Cortex of kidney (tissue), 1 donor: Measurements from ENCODE around the gene CYTH4.
"Not testable (repeated sequence)": the region's sequence is repeated elsewhere in the genome, so short reads cannot be mapped to it uniquely, and the experiment has no call there.

Experiments
- DNase-seq: peaks from one replicate; lab custom pipeline; 2025; lab: John Stamatoyannopoulos, UW

Gene CYTH4

DNA sequence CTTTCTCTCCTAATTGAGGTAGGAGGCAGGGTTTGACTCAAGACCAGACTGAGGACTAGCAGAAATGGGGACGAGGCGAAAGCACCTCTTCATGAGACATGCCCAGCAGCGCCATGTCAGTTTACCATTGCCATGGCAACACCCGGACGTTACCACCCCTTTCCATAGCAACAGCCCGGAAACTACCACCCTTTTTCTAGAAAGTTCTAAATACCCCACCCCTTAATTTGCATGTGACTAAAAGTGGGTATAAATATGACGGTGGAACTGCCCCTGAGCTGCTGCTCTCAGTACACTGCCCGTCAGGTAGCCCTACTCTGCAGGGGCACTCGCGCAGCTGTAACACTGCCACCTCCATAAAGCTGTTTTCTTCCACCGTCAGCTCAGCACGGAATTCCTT, 32.3 kb upstream of the CYTH4 start:
- no peak for DNase-seq

DNA sequence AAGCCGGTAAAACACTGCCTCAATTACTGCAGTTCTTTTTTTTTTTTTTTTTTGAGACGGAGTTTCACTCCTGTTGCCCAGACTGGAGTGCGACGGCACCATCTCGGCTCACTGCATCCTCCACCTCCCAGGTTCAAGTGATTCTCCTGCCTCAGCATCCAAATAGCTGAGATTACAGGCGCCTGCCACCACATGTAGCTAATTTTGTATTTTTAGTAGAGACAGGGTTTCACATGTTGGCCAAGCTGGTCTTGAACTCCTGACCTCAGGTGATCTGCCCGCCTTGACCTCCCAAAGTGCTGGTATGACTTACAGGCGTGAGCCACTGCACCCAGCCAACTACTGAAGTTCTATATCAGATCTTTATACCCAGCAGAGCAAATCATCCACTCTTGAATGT, 30.5 kb upstream of the CYTH4 start:
- DNase-seq = not testable (repeated sequence)

DNA sequence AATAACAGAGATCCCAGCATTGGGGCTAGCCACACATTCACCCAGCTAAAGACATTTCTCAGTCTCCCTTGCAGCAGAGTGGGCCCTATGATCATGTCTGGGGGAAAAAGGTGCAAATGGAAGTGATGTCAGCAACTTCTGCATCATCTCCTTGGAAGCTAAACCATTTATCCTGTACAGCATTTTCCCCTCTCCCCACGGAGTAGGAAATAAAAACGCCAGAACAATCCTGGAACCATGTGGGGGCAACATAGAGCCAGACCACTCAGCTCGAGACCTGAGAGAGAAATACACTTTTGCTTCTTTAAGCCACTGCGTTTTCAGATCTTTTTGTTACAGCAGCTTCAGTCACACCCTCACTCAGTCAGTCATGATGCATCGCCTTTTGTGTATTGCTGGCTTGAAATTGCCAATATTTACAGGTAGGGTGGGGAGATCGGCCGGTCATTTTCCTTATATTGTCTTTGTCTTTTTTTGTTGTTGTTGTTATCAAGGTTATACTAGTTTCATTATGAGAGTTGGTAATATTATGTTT, 29.1 kb upstream of the CYTH4 start:
- no peak for DNase-seq

DNA sequence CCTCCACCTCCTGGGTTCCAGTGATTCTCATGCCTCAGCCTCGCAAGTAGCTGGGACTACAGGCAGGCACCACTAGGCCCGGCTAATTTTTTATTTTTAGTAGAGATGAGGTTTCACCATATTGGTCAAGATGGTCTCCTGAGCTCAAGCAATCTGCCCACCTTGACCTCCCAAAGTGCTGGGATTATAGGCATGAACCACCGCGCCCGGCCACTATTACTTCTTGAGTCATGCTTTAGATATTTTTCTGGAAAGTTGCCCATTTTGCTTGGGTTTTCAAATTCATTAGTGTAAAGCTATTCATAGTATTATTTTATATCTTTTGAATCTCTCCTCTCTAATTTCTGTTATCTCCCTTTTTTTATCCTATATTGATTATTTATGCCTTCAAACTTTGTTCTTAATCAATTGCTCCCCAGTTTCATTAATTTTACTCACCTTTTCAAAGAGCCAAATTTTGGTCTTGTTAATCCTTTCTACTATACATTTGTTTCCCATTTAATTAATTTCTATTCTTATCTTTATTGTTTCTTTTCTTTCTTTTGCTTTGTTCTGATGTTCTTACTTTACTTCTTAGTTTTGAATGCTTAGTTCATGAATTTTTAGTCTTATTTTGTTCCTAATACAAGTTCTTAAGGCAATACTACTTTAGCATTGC, 28.0 kb upstream of the CYTH4 start:
- no peak for DNase-seq

DNA sequence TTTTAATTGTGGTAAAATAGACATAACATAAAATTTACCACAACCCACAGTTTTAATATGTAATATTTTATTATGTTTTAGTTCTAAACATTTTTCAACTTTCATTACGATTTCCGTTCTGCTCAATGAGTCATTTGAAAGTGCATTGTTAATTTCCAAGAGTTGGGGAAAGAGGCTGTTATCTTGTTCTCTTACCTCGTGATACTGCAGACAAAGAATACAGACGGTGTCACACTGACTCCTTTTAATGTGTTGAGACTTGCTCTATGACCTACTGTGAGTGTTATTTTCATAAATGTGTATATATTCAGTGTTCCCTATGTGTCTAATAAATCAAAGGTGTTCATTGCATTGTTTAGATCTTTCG, 27.5 kb upstream of the CYTH4 start:
- no peak for DNase-seq

DNA sequence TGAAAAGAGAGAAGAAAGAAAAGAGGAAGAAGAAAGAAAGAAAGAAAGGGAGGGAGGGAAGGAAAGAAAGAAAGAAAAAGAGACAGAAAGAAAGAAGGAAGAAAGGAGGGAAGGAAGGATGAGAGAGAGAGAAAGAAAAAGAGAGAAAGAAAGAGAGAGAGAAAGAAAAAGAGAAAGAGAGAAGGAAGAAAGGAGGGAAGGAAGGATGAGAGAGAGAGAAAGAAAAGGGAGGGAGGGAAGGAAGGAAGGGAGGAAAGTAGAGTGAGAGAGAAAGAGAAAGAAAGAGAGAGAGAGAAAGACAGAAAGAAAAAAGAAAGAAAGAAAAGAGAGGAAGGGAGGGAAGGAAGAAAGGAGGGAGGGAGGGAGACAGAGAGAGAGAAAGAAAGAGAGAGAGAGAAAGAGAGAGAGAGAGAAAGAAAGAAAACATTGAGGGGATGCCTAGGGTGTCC, 26.7 kb upstream of the CYTH4 start:
- DNase-seq = no peak

DNA sequence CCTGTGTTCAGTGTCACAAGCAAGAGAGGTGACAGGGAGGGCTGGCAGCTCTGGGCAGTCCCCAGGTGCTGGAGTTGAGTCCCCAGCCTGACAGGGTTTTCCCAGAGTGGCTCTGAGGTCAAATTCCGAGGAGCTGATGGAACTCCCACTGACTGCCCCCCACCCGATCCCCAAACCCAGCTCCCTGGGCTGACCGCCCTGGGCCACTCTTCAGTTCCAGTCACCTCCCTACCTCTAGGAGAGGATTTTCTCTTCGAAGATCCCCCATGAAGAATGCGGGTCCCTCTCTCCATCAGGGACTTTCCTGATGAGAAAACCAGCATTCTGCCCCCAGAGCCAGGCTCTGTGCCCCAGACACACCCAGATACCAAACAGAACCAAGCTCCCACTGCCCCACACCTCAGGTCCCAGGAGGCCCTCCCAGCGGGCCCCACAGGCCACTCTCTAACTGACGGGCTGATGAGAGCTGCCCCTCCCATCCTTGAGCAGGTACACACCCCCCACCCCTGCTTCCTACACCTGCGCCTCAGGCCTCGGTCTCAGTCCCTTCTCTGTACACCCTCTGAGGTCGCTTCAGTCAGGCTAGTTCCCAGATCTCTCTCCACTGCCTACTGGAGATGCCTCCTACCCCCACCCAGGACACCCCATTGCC, 26.1 kb upstream of the CYTH4 start:
- no peak for DNase-seq

DNA sequence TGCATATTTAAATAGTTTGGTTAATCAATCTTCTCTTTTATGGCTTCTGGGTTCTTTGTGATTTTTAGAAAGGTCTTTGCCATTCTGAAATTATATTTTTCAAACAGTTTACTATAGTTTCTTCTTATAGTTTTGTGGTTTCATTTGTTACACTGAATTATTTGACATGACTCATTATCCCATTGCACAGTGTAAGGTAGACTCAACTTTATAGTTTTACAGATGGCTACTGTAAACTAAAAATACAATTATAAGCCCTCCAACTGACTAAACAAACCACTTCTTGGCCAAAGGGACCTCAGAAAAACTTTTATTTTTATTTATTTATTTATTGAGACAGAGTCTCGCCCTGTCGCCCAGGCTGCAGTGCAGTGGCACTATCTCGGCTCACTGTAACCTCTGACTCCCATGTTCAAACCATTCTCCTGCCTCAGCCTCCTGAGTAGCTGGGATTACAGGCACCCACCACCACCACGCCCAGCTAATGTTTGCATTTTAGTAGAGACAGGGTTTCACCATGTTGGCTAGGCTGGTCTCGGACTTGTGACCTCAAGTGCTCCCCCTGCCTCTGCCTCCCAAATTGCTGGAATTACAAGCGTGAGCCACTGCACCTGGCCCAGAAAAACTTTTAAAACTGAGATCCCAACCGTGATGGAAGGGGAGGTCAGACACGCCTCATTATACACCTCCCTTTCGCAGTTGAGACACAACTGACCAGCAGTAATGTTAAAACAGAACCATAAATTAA, 24.1 kb upstream of the CYTH4 start:
- DNase-seq = no peak

DNA sequence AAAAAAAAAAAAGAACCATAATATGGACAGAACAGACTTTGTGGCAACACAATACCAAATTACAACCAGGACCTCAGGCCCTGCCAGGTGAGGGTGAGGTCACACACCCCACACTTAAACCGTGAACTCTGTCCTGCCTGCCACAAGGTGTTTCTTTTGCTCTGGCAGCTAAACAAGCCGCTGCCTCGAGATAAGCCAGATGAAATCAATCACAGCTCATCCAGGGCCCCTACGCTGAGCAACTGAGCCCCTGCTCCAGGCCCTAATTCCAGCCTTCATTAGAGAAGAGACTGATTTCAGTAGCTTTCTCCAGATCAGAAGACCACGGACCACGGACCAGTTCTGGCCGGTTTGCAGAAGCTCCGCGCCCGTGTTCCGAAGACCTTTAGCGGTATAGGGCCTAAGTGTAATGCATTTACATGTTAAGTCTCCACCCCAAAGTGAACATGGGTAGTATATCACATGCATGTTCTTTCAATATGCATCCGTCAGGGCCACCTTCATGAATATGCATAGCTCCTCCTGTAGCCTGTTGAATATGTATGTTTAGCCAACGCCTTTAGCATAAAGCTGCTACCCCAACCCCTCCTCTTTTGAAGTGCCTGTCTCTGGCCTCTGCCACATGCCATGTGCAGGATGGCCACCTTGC, 23.4 kb upstream of the CYTH4 start:
- no peak for DNase-seq

DNA sequence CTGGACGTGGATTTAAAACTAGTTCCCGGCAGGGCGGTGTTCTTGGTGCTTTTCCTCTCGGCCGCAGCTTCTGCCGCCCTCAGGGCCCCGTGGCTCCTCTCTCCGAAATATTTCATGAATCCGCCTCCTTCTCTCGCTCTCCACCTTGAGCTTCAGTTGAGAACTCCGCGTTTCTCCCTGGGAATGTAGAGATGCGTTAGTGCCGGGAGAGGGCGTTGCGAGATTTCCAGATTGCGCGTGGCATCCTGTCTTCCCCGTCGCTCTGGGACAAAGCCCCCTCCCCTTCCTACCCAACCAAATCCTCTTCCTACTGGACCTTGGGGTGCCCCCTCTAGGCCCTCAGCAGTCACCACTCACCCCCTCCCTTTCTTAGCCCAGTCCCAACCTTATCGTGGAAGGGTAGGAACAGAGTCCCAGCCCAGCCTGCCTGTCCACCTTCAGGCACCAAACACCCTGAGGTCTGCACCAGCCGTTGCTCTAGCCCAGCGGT, 22.7 kb upstream of the CYTH4 start:
- DNase-seq = no peak

DNA sequence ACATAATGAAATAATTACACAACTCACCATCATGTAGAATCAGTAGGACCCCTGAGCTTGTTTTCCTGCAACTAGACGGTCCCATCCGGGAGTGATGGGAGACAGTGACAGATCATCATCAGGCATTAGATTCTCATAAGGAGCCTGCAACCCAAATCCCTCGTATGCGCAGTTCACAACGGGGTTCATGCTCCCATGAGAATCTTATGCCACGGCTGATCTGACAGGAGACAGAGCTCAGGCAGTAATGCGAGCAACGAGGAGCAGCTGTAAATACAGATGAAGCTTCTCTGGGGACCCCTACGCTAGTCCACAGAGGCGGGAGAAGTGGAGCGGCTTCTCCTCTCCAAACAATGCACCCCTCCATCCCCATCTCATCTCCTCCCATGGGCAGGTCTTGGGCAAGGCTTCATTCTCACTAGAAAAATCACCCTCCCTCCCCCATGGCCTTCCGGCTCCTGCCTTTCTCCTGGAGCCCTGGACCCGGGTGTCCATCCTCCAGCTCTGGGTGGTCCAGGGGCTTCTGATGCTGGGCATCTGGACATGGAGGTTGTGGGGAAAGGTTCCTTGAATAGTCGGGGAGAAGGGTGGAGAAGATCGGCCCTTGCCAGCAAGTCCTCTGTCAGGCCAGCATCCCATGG, 22.0 kb upstream of the CYTH4 start:
- DNase-seq = no peak

DNA sequence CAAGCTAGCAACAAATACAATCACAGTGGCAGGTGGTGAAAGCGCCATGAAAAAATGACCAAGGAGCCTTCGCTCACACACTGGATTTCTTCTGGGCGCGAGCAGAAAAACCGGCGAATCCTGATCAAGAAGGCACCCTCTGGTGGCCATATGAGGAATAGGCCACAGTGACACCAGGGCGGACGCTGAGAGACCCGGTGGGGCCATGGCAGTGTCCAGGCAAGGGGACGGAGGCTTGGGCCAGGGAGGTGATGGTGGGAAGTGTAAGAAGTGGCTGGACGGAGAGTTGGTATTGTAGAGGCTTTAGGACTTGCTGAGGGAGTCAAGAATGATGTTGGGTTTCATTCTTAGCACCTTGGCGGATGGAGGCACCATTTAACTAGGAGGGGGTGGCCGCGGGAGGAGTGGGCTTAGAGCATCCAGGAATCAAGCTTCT, 21.4 kb upstream of the CYTH4 start:
- no peak for DNase-seq

DNA sequence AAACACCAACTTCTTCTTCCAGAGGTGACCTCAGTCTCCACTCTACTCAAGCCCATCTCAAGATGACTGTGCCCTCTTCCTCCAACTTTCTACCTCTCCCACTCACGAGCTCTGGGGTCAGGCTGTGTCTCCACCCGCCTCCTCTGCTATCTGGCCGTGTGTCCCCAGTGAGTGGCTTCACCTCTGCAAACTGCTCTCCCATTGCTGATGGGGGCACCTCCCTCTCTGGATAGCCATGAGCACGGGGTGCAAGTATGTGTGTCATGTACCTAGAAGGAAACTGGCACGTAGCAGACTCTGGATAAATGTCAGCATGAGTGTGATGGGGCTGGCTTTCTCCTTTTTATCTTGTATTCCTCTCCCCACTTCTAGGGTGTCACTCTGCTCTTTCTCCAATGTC, 20.0 kb upstream of the CYTH4 start:
- DNase-seq = no peak

DNA sequence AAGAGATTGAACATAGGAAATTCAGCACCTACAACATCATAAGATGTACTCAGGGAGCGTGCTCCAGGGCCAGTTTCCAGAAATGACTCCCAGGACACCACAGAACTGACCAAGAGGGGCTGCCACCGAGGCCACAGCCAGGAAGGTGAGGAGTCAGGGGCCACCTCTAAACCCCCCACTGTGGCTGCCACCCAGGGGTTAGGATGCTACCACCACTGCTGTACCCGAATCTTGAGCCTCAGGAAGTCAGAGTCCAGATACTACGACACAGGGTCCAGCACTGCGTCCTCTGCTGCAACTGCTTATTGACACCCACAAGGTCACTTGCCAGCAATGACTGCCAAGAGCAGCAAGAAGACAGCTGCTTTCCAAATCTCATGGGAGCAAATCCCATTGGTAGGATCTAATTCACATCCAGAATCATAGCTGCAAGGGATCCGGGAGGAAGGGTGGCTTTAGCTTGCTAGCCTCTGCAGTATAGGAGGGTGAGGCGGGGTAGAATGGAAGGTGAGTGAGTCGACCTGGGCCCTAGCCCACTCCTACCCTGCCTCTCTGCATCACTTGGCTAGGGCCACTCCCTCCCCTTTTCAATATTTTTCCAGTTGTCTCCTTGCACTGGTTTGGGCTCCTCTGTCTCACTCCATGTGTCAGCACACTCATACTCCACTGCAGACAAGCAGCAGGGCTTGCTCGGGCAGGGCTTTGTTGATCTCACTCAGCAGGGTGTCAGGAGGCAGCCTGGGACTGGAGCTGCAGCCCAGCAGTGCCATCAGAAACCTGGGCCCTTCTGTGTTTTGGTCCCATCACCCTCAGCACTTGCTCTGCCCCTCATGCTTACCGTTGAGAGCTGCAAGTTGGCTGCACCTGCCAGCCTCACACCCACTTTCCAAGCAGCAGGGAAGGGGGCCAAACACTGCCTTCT, 18.1 kb upstream of the CYTH4 start:
- DNase-seq = no peak

DNA sequence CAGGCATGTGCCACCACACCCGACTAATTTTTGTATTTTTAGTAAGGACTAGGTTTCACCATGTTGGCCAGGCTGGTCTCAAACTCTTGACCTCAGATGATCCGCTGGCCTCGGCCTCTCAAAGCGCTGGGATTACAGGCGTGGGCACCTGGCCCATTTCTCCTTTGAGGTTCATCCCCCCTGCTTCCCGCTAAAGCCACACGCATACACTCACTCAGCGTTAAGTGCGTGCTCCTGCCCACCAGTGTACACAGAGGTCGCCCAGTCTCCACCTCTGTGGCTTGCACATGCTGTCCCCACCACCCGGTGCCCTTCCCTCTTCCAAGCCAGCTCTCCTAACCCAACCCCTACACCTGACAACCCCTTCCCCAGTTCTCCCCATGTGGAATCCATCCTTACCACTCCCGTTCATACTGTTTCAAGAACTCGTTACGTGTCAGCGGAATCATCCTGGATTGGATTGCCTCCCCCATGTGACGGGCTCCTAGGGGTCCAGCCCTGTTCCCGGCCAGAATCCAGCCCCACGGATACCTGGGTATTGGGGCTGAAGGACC, 15.7 kb upstream of the CYTH4 start:
- DNase-seq = no peak

DNA sequence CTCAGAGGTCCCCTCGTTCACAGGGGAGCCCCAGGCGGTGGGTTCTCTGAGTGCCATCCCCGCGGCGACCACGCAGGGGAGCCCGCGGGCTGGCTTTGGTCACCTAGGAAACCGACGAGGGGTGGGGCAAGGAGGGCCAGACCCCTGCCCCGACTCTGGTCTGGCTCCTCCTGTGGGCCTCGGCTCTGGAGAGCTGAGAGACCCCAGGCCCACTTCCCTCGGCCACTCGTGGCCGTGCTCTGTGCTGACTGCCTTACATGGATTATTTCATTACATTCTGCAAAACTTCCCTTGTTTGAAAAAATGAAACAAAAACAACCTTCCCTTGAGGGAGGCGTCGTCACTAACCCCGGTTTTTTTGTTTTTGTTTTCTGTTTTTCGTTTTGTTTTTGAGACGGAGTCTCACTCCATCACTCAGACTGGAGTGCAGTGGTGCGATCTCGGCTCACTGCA, 15.1 kb upstream of the CYTH4 start:
- DNase-seq = no peak

DNA sequence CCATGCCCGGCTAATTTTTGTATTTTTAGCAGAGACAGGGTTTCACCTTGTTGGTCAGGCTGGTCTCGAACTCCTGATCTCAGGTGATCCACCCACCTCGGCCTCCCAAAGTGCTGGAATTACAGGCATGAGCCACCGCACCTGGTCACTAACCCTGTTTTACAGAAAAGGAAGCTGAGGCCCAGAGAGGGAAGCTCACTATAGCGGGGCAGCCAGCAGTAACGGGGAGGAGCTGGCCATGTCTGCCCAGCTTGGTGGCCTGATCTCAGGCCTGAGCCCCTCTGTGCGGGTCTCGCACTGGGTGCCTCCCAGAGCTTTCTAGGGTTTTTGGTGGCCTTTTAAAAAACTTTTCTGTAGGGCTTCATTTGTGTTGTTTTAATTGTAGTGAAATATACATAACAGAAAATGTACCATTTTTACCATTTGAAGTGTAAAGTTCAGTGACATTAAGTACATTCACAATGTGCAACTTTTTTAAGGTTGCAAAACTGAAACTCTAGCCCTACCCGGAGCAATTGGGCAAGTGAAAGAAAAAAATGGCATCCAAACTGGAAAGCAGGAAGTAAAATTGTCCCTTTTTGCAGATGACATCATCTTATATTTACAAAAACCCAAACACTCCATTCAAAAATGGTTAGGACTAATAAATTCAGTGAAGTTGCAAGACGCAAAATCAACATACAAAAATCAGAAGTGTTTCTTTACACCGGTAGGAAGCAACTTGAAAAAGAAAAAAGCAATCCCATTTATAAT, 14.5 kb upstream of the CYTH4 start:
- no peak for DNase-seq

DNA sequence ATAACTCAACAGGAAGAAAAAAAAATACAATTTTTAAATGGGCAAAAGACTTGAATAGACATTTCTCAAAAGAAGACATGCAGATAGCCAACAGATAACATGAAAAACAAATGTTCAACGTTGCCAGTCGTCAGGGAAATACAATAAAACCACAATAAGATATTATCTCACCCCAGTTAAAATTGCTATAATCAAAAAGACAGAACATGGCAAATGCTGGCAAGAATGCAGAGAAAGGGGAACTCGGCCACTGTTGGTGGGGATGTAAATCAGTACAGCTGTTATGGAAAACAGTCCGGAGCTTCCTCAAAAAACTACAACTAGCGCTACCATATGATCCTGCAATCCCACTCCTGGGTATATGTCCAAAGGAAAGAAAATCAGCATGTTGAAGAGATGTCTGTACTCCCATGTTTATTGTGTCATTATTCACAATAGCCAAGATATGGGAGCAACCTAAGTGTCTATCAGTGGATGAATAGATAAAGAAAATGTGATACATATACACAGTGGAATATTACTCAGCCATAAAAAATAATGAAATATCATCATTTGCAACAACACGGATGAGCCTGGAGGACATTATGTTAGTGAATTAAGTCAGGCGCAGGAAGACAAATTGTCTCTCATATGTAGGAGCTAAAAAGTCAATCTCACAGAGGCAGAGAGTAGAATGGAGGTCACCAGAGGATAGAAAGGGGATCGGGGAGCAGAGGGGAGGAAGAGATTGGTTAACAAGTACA, 12.2 kb upstream of the CYTH4 start:
- DNase-seq = no peak
